ENCODE data around the gene SMOC2.

Gene SMOC2

GRCh38 chr6:168447282-168447681, 6.3 kb downstream of the SMOC2 start:
- no peak for DNase-seq (ENCODE audit: low spot score)

- no peak for DNase-seq (ENCODE audit: low spot score)
These were observed 6.7 kb downstream of the SMOC2 start for GRCh38 chr6:168447700-168448099.

GRCh38 chr6:168448243-168448855, 7.4 kb downstream of the SMOC2 start:
- DNase-seq (ENCODE audit: low spot score), result no peak

DNA sequence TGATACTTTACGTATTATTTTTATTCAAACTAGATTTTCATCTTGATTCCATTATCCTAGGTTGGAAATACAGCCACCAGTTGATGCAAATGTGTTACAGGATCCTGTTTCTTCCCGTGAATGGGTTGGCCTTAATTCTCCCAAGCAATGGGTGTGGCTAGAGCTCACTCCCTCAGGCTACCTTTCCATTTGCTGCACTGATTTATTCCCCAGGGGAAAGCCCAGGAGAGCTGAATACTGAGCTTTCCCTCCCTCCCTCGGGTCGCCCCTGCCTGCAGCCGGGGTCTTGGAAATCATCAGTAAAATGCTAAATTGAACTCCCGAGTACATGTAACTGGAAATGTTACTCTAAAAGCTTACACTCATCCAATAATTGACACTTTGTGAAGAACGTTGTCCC, 9.9 kb downstream of the SMOC2 start:
- DNase-seq (ENCODE audit: low spot score), result no peak

- DNase-seq (ENCODE audit: low spot score), result no peak
These were observed 11.0 kb downstream of the SMOC2 start for GRCh38 chr6:168451805-168452517.

DNA sequence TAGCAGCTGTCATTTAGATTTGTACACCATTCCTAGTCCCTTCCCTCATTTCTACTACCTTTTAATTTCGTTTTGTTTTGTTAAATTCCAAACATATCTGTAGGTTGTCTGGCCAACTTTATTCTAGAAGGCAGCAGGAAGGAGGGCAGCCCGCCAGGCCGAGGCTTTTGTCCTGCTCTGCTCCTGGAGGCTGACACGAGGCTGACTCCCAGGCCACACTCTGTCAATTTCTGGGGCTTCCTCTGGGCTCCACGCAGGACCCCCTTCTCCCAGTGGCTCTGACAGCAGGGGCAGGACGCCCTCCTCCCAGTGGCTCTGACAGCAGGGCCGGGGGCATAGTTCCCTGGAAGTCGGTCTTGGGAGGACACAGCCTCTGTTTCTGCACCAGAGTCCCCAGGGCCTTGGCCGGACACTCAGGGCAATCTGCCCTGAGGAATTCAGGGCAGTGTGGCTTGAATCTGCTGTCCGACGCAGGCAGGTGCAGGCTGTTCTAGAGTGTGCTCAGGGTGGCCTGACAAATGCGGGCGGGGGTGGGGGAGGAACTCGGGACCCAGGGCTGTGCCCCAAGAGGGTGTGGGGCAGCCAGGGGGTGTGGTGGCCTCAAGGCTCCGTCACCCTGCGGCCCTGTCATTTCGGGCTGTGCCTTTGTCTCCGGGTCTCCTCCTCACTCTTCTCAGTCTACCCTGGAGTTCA, 11.8 kb downstream of the SMOC2 start:
- DNase-seq (ENCODE audit: low spot score), result no peak

GRCh38 chr6:168455847-168456530, 15.0 kb downstream of the SMOC2 start:
- no peak for DNase-seq (ENCODE audit: low spot score)

- no peak for DNase-seq (ENCODE audit: low spot score)
These were observed 16.1 kb downstream of the SMOC2 start for GRCh38 chr6:168456907-168457652.

GRCh38 chr6:168457653-168457934, 16.6 kb downstream of the SMOC2 start:
- DNase-seq (ENCODE audit: low spot score), result no peak

GRCh38 chr6:168458101-168458500, 17.1 kb downstream of the SMOC2 start:
- no peak for DNase-seq (ENCODE audit: low spot score)

GRCh38 chr6:168459572-168459971, 18.6 kb downstream of the SMOC2 start:
- DNase-seq (ENCODE audit: low spot score), result no peak

DNA sequence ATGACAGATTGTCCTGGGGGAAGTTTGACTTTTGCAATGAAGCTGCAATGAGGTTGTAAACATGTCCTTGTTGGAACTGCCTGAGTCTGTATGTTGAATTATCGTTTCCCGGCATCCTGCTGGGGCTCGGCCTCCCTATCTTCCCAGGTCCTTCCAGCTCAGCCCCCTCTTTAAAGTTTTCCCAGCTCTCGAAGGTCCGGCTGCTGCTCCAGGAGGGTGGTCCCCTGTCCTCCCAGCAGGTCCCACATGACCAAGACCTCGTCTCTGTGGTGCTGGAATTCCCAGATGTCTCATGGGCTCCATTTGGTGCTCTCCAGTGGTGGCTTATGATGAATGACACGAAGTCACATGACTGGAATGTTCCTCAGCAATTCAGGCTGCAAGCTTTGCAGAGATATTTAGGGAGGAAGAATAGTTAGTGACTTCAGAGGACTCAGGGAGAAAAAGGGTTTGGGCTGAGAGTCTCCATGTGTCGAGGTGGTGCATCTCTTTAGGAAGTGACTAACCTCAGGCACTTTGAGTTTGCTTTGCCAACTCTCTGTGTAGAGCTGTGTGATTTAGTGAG, 21.4 kb downstream of the SMOC2 start:
- no peak for DNase-seq (ENCODE audit: low spot score)

GRCh38 chr6:168464546-168464945, 23.6 kb downstream of the SMOC2 start:
- DNase-seq (ENCODE audit: low spot score), result no peak

- DNase-seq (ENCODE audit: low spot score), result no peak
These were observed 27.1 kb downstream of the SMOC2 start for GRCh38 chr6:168468045-168468444.

GRCh38 chr6:168469521-168469920, 28.5 kb downstream of the SMOC2 start:
- no peak for DNase-seq (ENCODE audit: low spot score)

- DNase-seq (ENCODE audit: low spot score), result no peak
These were observed 28.9 kb downstream of the SMOC2 start for GRCh38 chr6:168469926-168470325.

- DNase-seq (ENCODE audit: low spot score), result no peak
These were observed 31.4 kb downstream of the SMOC2 start for GRCh38 chr6:168472363-168472762.

DNA sequence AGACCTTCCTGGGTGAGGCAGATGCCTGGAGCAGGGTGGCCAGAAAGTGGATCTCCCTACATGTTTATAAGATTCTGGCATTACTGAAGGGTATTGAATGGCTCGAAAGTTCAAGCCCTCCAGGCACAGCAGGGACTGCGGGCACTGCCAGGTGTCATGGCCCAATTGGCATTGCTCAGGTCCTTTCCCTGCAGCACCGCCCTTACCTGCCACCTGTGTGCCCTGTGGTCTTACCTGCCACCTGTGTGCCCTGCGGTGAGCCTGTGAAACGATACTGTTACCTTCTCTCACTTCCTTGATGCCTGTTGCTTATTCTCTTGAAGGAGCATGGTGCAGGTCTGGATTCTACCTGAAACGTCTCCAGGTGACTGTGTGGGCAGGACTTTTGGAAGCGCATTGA, 32.2 kb downstream of the SMOC2 start:
- no peak for DNase-seq (ENCODE audit: low spot score)

GRCh38 chr6:168475188-168476013, 34.4 kb downstream of the SMOC2 start:
- no peak for DNase-seq (ENCODE audit: low spot score)

DNA sequence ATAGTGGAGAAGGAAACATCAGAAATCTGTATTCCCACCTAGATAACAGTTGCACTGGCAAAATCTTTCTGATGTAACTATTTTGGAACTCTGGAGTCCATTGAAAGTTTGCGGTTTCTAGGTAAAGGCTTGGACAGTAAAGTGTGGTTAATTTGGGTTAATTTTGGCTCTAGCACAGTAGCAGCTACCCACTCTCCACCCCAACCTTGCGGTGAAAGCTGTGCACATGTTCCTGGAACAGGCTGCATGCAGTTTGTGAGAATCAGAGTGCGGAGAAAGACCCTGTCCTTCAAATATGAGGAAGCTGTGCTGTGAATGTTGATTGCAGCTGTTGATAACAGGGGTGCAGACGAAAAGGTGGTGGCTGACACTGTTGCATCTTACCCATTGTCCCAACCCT, 38.4 kb downstream of the SMOC2 start:
- DNase-seq (ENCODE audit: low spot score), result no peak

DNA sequence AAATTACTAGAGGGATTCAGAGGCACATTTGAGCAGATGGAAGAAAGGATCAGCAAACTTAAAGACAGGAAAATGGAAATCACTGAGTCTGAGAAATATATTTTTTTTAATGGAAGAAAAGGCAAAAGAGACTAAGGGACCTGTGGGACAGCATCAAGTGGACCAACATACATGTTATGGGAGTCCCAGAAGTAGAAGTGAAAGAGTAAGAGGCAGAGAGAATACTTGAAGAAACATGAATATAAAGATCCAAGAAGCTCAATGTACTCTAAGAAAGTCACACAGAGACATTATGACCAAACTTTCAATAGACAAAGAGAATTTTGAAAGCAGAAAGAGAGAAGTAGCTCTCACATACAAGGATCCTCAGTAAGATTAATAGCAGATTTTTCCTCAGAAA, 39.5 kb downstream of the SMOC2 start:
- DNase-seq (ENCODE audit: low spot score), result no peak

All from cerebellar cortex (tissue), 1 donor.